Colonic mucosa (tissue), 4 donors: ENCODE measurements around the gene DLST. TPM values are rescaled to one million over a fixed set of nuclear protein-coding genes. Genes with fewer than 3 reads are reported as not detected.
"Not testable (repeated sequence)": the region's sequence is repeated elsewhere in the genome, so short reads cannot be mapped to it uniquely, and the experiment has no call there.

Experiments
- DNase-seq: peaks from one replicate; pipeline ENCODE4 v3.0.0-alpha.2; 2020
- H3K27ac ChIP-seq: fragments of 200-600 bp; one replicate; pipeline ENCODE4 v1.8.0; 2021
- H3K27me3 ChIP-seq: fragments of 200-600 bp; one replicate; pipeline ENCODE4 v1.8.0; 2021
- H3K36me3 ChIP-seq: fragments of 200-600 bp; one replicate; pipeline ENCODE4 v1.8.0; 2021
- H3K4me1 ChIP-seq: fragments of 200-600 bp; one replicate; pipeline ENCODE4 v1.8.0; 2021; ENCODE audit warnings: mild to moderate bottlenecking
- H3K4me3 ChIP-seq: fragments of 200-600 bp; one replicate; pipeline ENCODE4 v1.8.0; 2021
- H3K9ac ChIP-seq, 2 donors: one replicate each; pipeline ENCODE4 v1.7.0; 2013; ENCODE audit warnings: control low read depth in 2 of 2, low read depth in 2 of 2, low read length in 2 of 2
- H3K9me3 ChIP-seq: fragments of 200-600 bp; one replicate; pipeline ENCODE4 v1.8.0; 2021
- CTCF ChIP-seq: fragments of 200-600 bp; IDR thresholded peaks from one replicate; pipeline ENCODE4 v1.8.0; 2022; ENCODE audit warnings: antibody characterized with exemption, mild to moderate bottlenecking
- intact Hi-C: fragments of 100-400 bp; cut with DNase I; formaldehyde crosslinking; loops from one replicate; pipeline ENCODE4 v1.14.1; 2022
- total RNA-seq, 2 donors: library from RNA; stranded (reverse); fragmentation: NEBNext Ultra II Directional in 1 of 2; extraction: Animal tissue kit (Norgen Biotek cat#: 25700) in 1 of 2; gene quantifications; one replicate each; pipeline ENCODE4 v1.2.1, GENCODE V29; 2021
- donor health status: healthy.
- donor health status: DM: no; HTN: no; CAD: no.
- donor health status: DM: no; HTN: no; CAD: no.

Gene DLST
- total RNA-seq, 2 donors from 2014 or later = 148 to 149 TPM

- Histone ChIP-seq H3K4me1 (peaks cover 5% of the 10 kb centered on the region), H3K9ac (no peak overlapping the region), H3K4me3 (no peak overlapping the region), H3K27me3 (no peaks in the 10 kb centered on the region), H3K9me3 (no peaks in the 10 kb centered on the region), H3K27ac (no peak overlapping the region), H3K36me3 (no peaks in the 10 kb centered on the region)
- DNase-seq = no peak
- no peak for TF ChIP-seq CTCF
- intact Hi-C loops = no loop called here
These were observed 42.3 kb downstream of the DLST start for GRCh38 chr14:74924061-74924460.

- H3K9me3 ChIP-seq = no peaks in the 10 kb centered on the region
- no peak overlapping the region for H3K4me3 ChIP-seq
- intact Hi-C loops = no loop called here
- no peak overlapping the region for H3K27ac ChIP-seq
- H3K9ac ChIP-seq = no peak overlapping the region
- H3K4me1 ChIP-seq = peaks cover 5% of the 10 kb centered on the region
- DNase-seq = no peak
- no peaks in the 10 kb centered on the region for H3K36me3 ChIP-seq
- no peak for TF ChIP-seq CTCF
- no peaks in the 10 kb centered on the region for H3K27me3 ChIP-seq
These were observed 45.5 kb downstream of the DLST start for GRCh38 chr14:74927225-74927624.

- Histone ChIP-seq H3K9me3 (no peaks in the 10 kb centered on the region), H3K9ac (no peak overlapping the region), H3K36me3 (no peaks in the 10 kb centered on the region), H3K4me3 (no peak overlapping the region), H3K27ac (no peak overlapping the region), H3K27me3 (no peaks in the 10 kb centered on the region), H3K4me1 (no peaks in the 10 kb centered on the region)
- DNase-seq = no peak
- no peak for TF ChIP-seq CTCF
- intact Hi-C loops = no loop called here
These were observed 47.5 kb downstream of the DLST start for GRCh38 chr14:74929242-74929641.

- H3K9me3 ChIP-seq, H3K27ac ChIP-seq, H3K4me3 ChIP-seq, DNase-seq, H3K27me3 ChIP-seq, intact Hi-C loops, H3K36me3 ChIP-seq, H3K4me1 ChIP-seq, H3K9ac ChIP-seq: not testable (repeated sequence)
These were observed 50.0 kb downstream of the DLST start for GRCh38 chr14:74931744-74932143.

GRCh38 chr14:74932401-74932901 is 50.7 kb downstream of the DLST start:
- H3K27ac ChIP-seq = no peak overlapping the region
- H3K27me3 ChIP-seq = no peaks in the 10 kb centered on the region
- DNase-seq = no peak
- intact Hi-C loops = no loop called here
- no peaks in the 10 kb centered on the region for H3K9me3 ChIP-seq
- no peak for TF ChIP-seq CTCF
- H3K4me1 ChIP-seq = no peaks in the 10 kb centered on the region
- no peak overlapping the region for H3K9ac ChIP-seq
- H3K4me3 ChIP-seq = no peak overlapping the region
- H3K36me3 ChIP-seq = no peaks in the 10 kb centered on the region

GRCh38 chr14:74932936-74933335 is 51.2 kb downstream of the DLST start:
- H3K4me1 ChIP-seq, H3K27me3 ChIP-seq, H3K27ac ChIP-seq, H3K4me3 ChIP-seq, H3K36me3 ChIP-seq, H3K9ac ChIP-seq, intact Hi-C loops, DNase-seq, H3K9me3 ChIP-seq: not testable (repeated sequence)

- no peaks in the 10 kb centered on the region for H3K27me3 ChIP-seq
- no peak for DNase-seq
- H3K9me3 ChIP-seq = no peaks in the 10 kb centered on the region
- H3K4me3 ChIP-seq = no peak overlapping the region
- no peak for TF ChIP-seq CTCF
- no peak overlapping the region for H3K9ac ChIP-seq
- intact Hi-C loops = no loop called here
- H3K4me1 ChIP-seq = no peaks in the 10 kb centered on the region
- no peaks in the 10 kb centered on the region for H3K36me3 ChIP-seq
- no peak overlapping the region for H3K27ac ChIP-seq
These were observed 52.3 kb downstream of the DLST start for GRCh38 chr14:74934041-74934440.
